Measurements from ENCODE around the gene TNS4. TPM values are rescaled to one million over a fixed set of nuclear protein-coding genes. Genes with fewer than 3 reads are reported as not detected.

The TNS4 gene
- total and polyA plus RNA-seq, 2 donors (not counting 1 experiment from before 2014, with no cell fraction given): under 0.01 to 0.05 TPM

DNA sequence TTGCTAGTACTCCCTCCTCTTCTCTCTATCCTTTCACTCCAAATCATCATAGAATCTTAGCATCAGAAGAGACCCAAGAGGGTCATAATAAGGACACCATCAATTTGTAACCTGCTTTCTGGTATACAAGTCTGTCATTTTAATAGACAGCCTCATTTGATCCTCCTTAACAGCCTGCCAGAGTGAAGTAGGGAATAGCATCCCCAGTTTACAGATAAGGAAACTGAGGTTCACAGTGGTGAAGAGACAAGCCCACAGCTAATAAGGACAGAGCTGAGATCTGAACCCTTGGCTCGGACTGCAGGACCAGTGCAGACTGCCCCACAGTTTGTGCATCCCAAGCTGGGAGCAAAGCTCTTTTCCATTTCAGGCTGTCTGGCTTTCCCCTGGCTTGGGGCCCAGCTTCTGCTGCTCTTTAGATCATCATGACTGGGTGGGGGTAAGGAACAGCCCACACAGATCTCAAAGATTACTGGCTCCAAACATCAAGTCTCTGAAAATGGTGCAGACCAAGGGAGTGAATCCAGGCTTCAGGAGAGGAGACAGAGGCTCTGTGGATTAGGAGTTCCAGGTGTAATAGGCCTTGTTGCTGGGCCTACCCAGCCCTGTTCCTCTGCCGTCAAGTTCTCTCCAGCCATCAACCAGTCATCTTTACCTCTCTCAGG, 68.4 kb downstream of the TNS4 start:
- H4K20me1 ChIP-seq (ENCODE audit: control insufficient read depth, extremely low read depth, insufficient read depth, low read length): no peaks in the 10 kb centered on the region
- H3K27me3 ChIP-seq (ENCODE audit: control insufficient read depth, insufficient read depth, low read length): no peaks in the 10 kb centered on the region
- no peaks in the 10 kb centered on the region for H3K9me3 ChIP-seq (ENCODE audit: control insufficient read depth, insufficient read depth, low read depth, low read length)
- no peak overlapping the region for H3K9ac ChIP-seq (ENCODE audit: insufficient read depth, low read length)
- H3K4me3 ChIP-seq (replicated peaks in 1 of 4; ENCODE audit: control extremely low read depth in 1 of 4, insufficient read depth in 1 of 4, low read depth in 3 of 4, low read length in 4 of 4): no peak overlapping the region
- H3K27ac ChIP-seq (ENCODE audit: insufficient read depth, low read length): no peak overlapping the region
- no peaks in the 10 kb centered on the region for H3K36me3 ChIP-seq (ENCODE audit: control insufficient read depth, insufficient read depth, low read length)
- peaks cover 2% of the 10 kb centered on the region for H3K4me1 ChIP-seq (ENCODE audit: control insufficient read depth, extremely low read depth, insufficient read depth, low read length)
- no peaks in the 10 kb centered on the region for H3K79me2 ChIP-seq (ENCODE audit: control insufficient read depth, insufficient read depth, low read length)
- peak overlapping the region; percentile 24 for H2AFZ ChIP-seq (ENCODE audit: low read length)
- peak; percentile 65 to 81 for DNase-seq (ENCODE audit: low read depth in 2 of 2)
- H3K4me2 ChIP-seq (ENCODE audit: extremely low read depth, insufficient read depth, low read length): no peak overlapping the region
- TF ChIP-seq CTCF (conservative IDR thresholded peaks at IDR 0.05 in 1 of 2, IDR thresholded peaks at IDR 0.05 in 1 of 2; ENCODE audit: low read depth in 1 of 2, low read length in 2 of 2): no peak
- no peak for TF ChIP-seq EZH2 (IDR thresholded peaks at IDR 0.05; ENCODE audit: low read length, missing control alignments)

DNA sequence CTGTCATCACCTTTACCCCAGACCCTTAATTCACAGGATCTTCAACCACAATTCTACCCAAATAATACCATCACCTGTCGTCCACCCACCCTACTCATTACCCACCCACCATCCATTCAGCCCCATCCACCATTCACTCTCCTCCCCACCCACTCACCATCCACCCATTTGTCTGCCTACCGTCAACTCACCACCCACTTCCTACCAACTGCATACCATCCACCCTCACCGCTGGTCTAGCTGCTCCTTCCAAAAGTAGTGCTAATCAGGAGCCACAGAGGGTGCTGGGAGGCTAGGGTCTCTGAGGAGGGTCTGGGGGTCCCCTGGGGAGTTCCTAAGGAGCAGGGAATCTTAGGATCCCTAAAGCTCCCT, 70.2 kb downstream of the TNS4 start:
- no peaks in the 10 kb centered on the region for H3K79me2 ChIP-seq (ENCODE audit: control insufficient read depth, insufficient read depth, low read length)
- H3K27ac ChIP-seq (ENCODE audit: insufficient read depth, low read length): no peak overlapping the region
- no peaks in the 10 kb centered on the region for H3K36me3 ChIP-seq (ENCODE audit: control insufficient read depth, insufficient read depth, low read length)
- no peak overlapping the region for H2AFZ ChIP-seq (ENCODE audit: low read length)
- no peak for DNase-seq (ENCODE audit: low read depth in 2 of 2)
- TF ChIP-seq EZH2 (IDR thresholded peaks at IDR 0.05; ENCODE audit: low read length, missing control alignments) (no peak), CTCF (conservative IDR thresholded peaks at IDR 0.05 in 1 of 2, IDR thresholded peaks at IDR 0.05 in 1 of 2; ENCODE audit: low read depth in 1 of 2, low read length in 2 of 2) (no peak)
- H3K27me3 ChIP-seq (ENCODE audit: control insufficient read depth, insufficient read depth, low read length): no peaks in the 10 kb centered on the region
- no peak overlapping the region for H3K4me2 ChIP-seq (ENCODE audit: extremely low read depth, insufficient read depth, low read length)
- H3K4me3 ChIP-seq (replicated peaks in 1 of 4; ENCODE audit: control extremely low read depth in 1 of 4, insufficient read depth in 1 of 4, low read depth in 3 of 4, low read length in 4 of 4): no peak overlapping the region
- H3K9me3 ChIP-seq (ENCODE audit: control insufficient read depth, insufficient read depth, low read depth, low read length): no peaks in the 10 kb centered on the region
- no peak overlapping the region for H3K9ac ChIP-seq (ENCODE audit: insufficient read depth, low read length)
- no peaks in the 10 kb centered on the region for H4K20me1 ChIP-seq (ENCODE audit: control insufficient read depth, extremely low read depth, insufficient read depth, low read length)
- H3K4me1 ChIP-seq (ENCODE audit: control insufficient read depth, extremely low read depth, insufficient read depth, low read length): peaks cover 2% of the 10 kb centered on the region

DNA sequence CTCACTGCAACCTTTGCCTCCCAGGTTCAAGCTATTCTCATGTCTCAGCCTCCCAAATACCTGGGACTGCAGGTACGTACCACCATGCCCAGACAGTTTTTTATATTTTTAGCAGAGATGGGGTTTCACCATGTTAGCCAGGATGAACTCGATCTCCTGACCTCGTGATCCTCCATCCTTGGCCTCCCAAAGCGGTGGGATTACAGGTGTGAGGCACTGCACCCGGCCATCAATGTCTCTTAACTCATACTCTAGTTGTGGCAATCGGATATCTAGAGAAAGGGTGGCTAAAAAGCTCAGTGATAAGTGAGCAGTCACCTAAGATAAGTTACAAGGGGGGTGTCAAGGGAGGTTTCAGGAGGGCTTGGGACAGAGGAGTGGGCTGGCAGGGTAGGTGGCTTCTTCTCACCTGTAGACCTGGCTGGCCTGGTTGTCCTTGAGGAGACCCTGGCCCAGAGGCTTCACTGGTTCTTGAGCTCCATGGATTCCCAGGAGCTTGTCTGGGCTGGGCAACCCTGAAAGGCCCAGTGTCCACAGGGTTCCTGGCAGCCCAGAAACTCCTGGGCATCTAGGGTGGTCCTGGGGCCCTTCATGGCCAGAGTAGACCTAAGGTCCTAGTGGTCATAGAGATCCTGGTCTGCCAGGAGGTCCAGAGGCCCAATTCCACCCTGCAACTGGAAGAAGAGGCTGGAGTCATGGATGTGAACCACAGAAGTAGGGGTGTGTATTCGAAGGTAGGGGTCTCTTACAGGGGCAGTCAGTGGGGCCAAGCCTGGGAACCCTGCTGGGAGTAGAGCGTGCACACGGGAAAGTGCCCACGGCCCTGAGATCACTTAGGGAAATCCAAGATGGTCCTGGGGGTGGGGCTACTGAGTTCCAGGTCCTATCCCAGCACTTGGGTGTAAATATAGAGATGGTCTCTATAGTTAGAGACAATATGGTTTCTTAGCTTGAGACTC, 70.9 kb downstream of the TNS4 start:
- no peak overlapping the region for H3K4me2 ChIP-seq (ENCODE audit: extremely low read depth, insufficient read depth, low read length)
- no peak for TF ChIP-seq CTCF (conservative IDR thresholded peaks at IDR 0.05 in 1 of 2, IDR thresholded peaks at IDR 0.05 in 1 of 2; ENCODE audit: low read depth in 1 of 2, low read length in 2 of 2)
- no peak for TF ChIP-seq EZH2 (IDR thresholded peaks at IDR 0.05; ENCODE audit: low read length, missing control alignments)
- no peaks in the 10 kb centered on the region for H3K36me3 ChIP-seq (ENCODE audit: control insufficient read depth, insufficient read depth, low read length)
- H3K9me3 ChIP-seq (ENCODE audit: control insufficient read depth, insufficient read depth, low read depth, low read length): no peaks in the 10 kb centered on the region
- H3K4me1 ChIP-seq (ENCODE audit: control insufficient read depth, extremely low read depth, insufficient read depth, low read length): peaks cover 2% of the 10 kb centered on the region
- no peaks in the 10 kb centered on the region for H3K79me2 ChIP-seq (ENCODE audit: control insufficient read depth, insufficient read depth, low read length)
- no peaks in the 10 kb centered on the region for H4K20me1 ChIP-seq (ENCODE audit: control insufficient read depth, extremely low read depth, insufficient read depth, low read length)
- DNase-seq (ENCODE audit: low read depth in 2 of 2): no peak
- no peak overlapping the region for H3K27ac ChIP-seq (ENCODE audit: insufficient read depth, low read length)
- no peaks in the 10 kb centered on the region for H3K27me3 ChIP-seq (ENCODE audit: control insufficient read depth, insufficient read depth, low read length)
- no peak overlapping the region for H3K9ac ChIP-seq (ENCODE audit: insufficient read depth, low read length)
- no peak overlapping the region for H3K4me3 ChIP-seq (replicated peaks in 1 of 4; ENCODE audit: control extremely low read depth in 1 of 4, insufficient read depth in 1 of 4, low read depth in 3 of 4, low read length in 4 of 4)
- no peak overlapping the region for H2AFZ ChIP-seq (ENCODE audit: low read length)

Data from fibroblast of lung (primary cell).